B cell (primary cell): ENCODE measurements around the gene NR6A1. TPM values are rescaled to one million over a fixed set of nuclear protein-coding genes. Genes with fewer than 3 reads are reported as not detected.

Source experiments
- ATAC-seq: fragments of 200-7000 bp; cut with Tn5 transposase; one replicate; pipeline ENCODE4 v1.10.0; 2021; ENCODE audit warnings: low read depth, mild to moderate bottlenecking, moderate number of reproducible peaks, moderate library complexity
- CTCF ChIA-PET: fragments of 350-600 bp; sonication (Branson Sonifier 250); formaldehyde crosslinking; loops from one replicate; lab custom pipeline; 2021; ENCODE audit warnings: antibody characterized with exemption, inconsistent platforms; lab: Charles Lee
- POLR2A ChIA-PET: fragments of 350-600 bp; sonication (Branson Sonifier 250); formaldehyde crosslinking; loops from one replicate; lab custom pipeline; 2021; ENCODE audit warnings: antibody characterized with exemption; lab: Charles Lee
- DNase-seq: peaks from one replicate; pipeline ENCODE4 v3.0.0; 2013
- H2AFZ ChIP-seq: 2 replicates; pipeline ENCODE4 v1.6.1; 2012; ENCODE audit warnings: mild to moderate bottlenecking, low read depth, low read length; ENCODE audit not compliant: insufficient read depth, poor library complexity, severe bottlenecking
- H3K27ac ChIP-seq, 2 donors: 1 replicate in 1 of 2; 2 replicates in 1 of 2; pipeline ENCODE4 v1.5.1; 2012 to 2013; ENCODE audit warnings: low read length in 2 of 2, mild to moderate bottlenecking in 2 of 2, moderate library complexity in 1 of 2
- H3K27me3 ChIP-seq, 4 experiments: fragments of 200-600 bp in 1 of 4; sonication (generic) in 1 of 4; replicated peaks in 1 of 4; 1 replicate in 2 of 4; 2 replicates in 2 of 4; pipeline versions ENCODE4 v1.6.1 to v1.7.0; 2013 to 2016; ENCODE audit warnings: low read length in 3 of 4, mild to moderate bottlenecking in 2 of 4, mixed read lengths in 1 of 4, moderate library complexity in 1 of 4; ENCODE audit not compliant: insufficient read depth in 4 of 4, control insufficient read depth in 3 of 4; ENCODE audit errors: control extremely low read depth in 1 of 4
- H3K36me3 ChIP-seq, 2 experiments: replicated peaks in 1 of 2; 1 replicate in 1 of 2; 2 replicates in 1 of 2; pipeline versions ENCODE4 v1.6.1 to v1.7.1; 2013; ENCODE audit warnings: low read length in 1 of 2; ENCODE audit not compliant: insufficient read depth in 2 of 2, control insufficient read depth in 1 of 2; ENCODE audit errors: control extremely low read depth in 1 of 2, extremely low read depth in 1 of 2
- H3K4me1 ChIP-seq, 2 donors: fragments of 200-600 bp in 1 of 2; sonication (generic) in 1 of 2; 1 replicate in 1 of 2; 2 replicates in 1 of 2; pipeline versions ENCODE4 v1.5.1 to v1.6.1; 2013 to 2017; ENCODE audit warnings: low read length in 2 of 2; ENCODE audit not compliant: control insufficient read depth in 2 of 2, insufficient read depth in 2 of 2
- H3K4me2 ChIP-seq: replicated peaks from 2 replicates; pipeline ENCODE3; 2012; ENCODE audit warnings: mild to moderate bottlenecking, low read depth, low read length; ENCODE audit not compliant: poor library complexity, severe bottlenecking
- H3K4me3 ChIP-seq, 5 experiments: fragments of 200-600 bp in 1 of 5; sonication (generic) in 1 of 5; 1 replicate in 3 of 5; 2 replicates in 2 of 5; pipeline versions ENCODE4 v1.5.1 to v1.7.0; 2011 to 2016; ENCODE audit warnings: low read length in 4 of 5, mild to moderate bottlenecking in 4 of 5, low read depth in 2 of 5, control low read depth in 1 of 5, moderate library complexity in 1 of 5; ENCODE audit not compliant: insufficient read depth in 1 of 5; ENCODE audit errors: control extremely low read depth in 1 of 5, extremely low read depth in 1 of 5
- H3K79me2 ChIP-seq: fragments of 200-600 bp; sonication (generic); one replicate; pipeline ENCODE4 v1.6.0; 2016; ENCODE audit warnings: low read length; ENCODE audit not compliant: control insufficient read depth, insufficient read depth
- H3K9ac ChIP-seq: fragments of 200-600 bp; sonication (generic); 2 replicates; pipeline ENCODE4 v1.6.1; 2017; ENCODE audit warnings: mild to moderate bottlenecking, low read length, moderate library complexity
- H3K9me3 ChIP-seq, 3 donors: one replicate each; pipeline versions ENCODE4 v1.6.1 to v1.7.1; 2013; ENCODE audit warnings: low read length in 2 of 3; ENCODE audit not compliant: control insufficient read depth in 2 of 3, insufficient read depth in 1 of 3; ENCODE audit errors: control extremely low read depth in 1 of 3
- H4K20me1 ChIP-seq: 2 replicates; pipeline ENCODE4 v1.6.0; 2012; ENCODE audit warnings: mild to moderate bottlenecking, low read length; ENCODE audit not compliant: insufficient read depth, control insufficient read depth, poor library complexity, severe bottlenecking
- H3K27ac Mint-ChIP-seq: one replicate; pipeline ENCODE4 v1.8.0; 2021; ENCODE audit warnings: mixed read lengths
- H3K27me3 Mint-ChIP-seq: one replicate; pipeline ENCODE4 v1.8.0; 2021; ENCODE audit warnings: mixed read lengths
- H3K4me1 Mint-ChIP-seq: one replicate; pipeline ENCODE4 v1.8.0; 2021; ENCODE audit warnings: mixed read lengths
- H3K4me3 Mint-ChIP-seq: one replicate; pipeline ENCODE4 v1.8.0; 2021; ENCODE audit warnings: mixed read lengths
- H3K9me3 Mint-ChIP-seq: one replicate; pipeline ENCODE4 v1.8.0; 2022; ENCODE audit warnings: mixed read lengths; ENCODE audit not compliant: insufficient read depth
- CTCF ChIP-seq: fragments of 200-600 bp; IDR thresholded peaks from one replicate; pipeline ENCODE4 v1.8.0; 2022; ENCODE audit warnings: antibody characterized with exemption, mild to moderate bottlenecking
- EZH2 ChIP-seq: IDR thresholded peaks from 2 replicates; pipeline ENCODE4 v1.6.1; 2012; ENCODE audit warnings: borderline replicate concordance, low read depth, mild to moderate bottlenecking, moderate library complexity, low read length; ENCODE audit not compliant: insufficient read depth, poor library complexity, severe bottlenecking
- WGBS: methylation state at CpG from one replicate; pipeline ENCODE4 v1.1.5; 2013; ENCODE audit warnings: missing lambda C conversion rate; ENCODE audit not compliant: insufficient coverage; 5-methylcytosine and 5-hydroxymethylcytosine counted together
- intact Hi-C: fragments of 100-400 bp; cut with micrococcal nuclease; formaldehyde crosslinking; loops from one replicate; pipeline ENCODE4 v1.10.0; 2022
- polyA plus RNA-seq: library from polyadenylated mRNA; depleted of rRNA; stranded (reverse); fragments of >200 nt; gene quantifications from 2 replicates; pipeline ENCODE4 v1.2.3, GENCODE V29; 2012
- total RNA-seq, 2 donors: library from RNA; stranded (reverse); fragments of 120-200 nt in 1 of 2; gene quantifications; 1 replicate in 1 of 2; 2 replicates in 1 of 2; pipeline versions ENCODE4 v1.2.3 to v1.2.4, GENCODE V29; 2013 to 2022

Gene NR6A1
- total and polyA plus RNA-seq, 2 donors (not counting 1 experiment from before 2014, with no cell fraction given) = 0.09 to 0.67 TPM

DNA sequence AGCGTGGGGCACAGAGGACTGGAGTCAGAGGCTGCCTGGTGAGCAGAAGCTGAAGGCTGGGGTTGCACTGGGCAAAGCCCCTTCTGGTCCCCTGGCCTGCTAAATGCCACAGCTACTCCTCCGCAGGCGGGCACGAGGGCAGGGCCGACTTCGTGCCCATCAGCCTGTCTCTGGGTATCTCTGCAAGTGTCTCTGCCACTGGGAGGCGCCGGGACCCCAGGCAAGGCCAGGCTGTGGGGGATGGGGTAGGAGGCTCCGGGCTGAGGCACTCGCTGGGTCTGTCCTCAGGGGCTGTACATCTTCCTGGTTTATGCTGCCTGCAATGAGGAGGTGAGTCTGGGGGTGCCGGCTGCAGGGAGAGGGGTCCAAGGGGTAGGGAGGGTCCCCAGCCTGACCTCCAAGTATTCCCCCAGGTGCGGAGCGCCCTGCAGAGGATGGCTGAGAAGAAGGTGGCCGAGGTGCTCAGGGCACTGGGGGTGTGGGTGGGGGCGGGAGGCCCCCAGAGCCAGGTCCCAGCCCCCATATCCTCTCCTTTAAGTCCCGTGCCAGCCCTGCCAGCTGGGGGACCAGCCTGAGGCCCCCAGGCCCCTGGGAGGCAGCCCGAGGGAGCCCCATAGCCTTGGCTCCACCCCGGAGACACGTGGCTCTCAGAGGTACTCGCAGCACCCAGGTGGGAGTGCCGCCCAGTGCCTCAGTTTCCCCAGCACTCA is 295.8 kb downstream of the NR6A1 start:
- Histone ChIP-seq H3K27me3 (peaks cover 0 to 38% (median 8%) of the 10 kb centered on the region in 4 experiments), H3K79me2 (no peaks in the 10 kb centered on the region), H3K4me1 (peaks cover 0 to 5% of the 10 kb centered on the region in 2 donors), H3K9ac (no peak overlapping the region), H3K4me3 (no peak overlapping the region), H3K27ac (no peak overlapping the region), H3K36me3 (no peaks in the 10 kb centered on the region), H4K20me1 (no peaks in the 10 kb centered on the region), H2AFZ (no peak overlapping the region), H3K9me3 (peaks cover 0 to 4% (median 0%) of the 10 kb centered on the region in 3 donors), H3K4me2 (no peak overlapping the region)
- Mint-ChIP-seq H3K27ac (no peak overlapping the region), H3K27me3 (peaks cover 17% of the 10 kb centered on the region), H3K9me3 (no peaks in the 10 kb centered on the region), H3K4me1 (no peaks in the 10 kb centered on the region), H3K4me3 (no peak overlapping the region)
- DNase-seq = no peak
- no peak for ATAC-seq
- ChIA-PET POLR2A (no interaction called here), CTCF (no interaction called here)
- intact Hi-C loops = no loop called here
- WGBS = 80% methylated on average over 16 of the region's 21 CpGs
- TF ChIP-seq CTCF (no peak), EZH2 (no peak)

DNA sequence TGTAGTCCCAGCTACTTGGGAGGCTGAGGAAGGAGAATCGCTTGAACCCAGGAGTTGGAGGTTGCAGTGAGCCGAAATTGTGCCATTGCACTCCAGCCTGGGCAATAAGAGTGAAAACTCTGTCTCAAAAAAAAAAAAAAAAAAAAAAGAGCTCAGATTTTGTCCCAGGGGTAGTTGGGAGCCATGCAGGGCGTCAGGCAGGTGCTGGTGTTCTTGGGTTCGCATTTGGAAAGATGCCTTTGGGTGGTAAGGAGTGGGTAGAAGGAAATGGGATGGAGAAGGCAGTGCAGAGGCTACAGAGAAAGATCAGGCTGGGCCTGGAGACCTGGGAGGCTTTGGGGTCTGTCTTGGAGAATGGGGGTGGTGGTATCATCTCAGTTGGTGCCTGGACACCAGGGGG is 297.0 kb downstream of the NR6A1 start:
- no peak overlapping the region for H3K4me2 ChIP-seq
- 84% methylated on average over 3 of the region's 4 CpGs for WGBS

More for the DNA sequence above, 297.0 kb downstream of the NR6A1 start:
- H3K27ac Mint-ChIP-seq = no peak overlapping the region
- ATAC-seq = no peak
- Histone ChIP-seq H2AFZ (no peak overlapping the region), H3K27me3 (peaks cover 0 to 33% (median 8%) of the 10 kb centered on the region in 4 experiments), H3K79me2 (no peaks in the 10 kb centered on the region), H3K9me3 (peaks cover 0 to 4% (median 0%) of the 10 kb centered on the region in 3 donors), H3K4me3 (no peak overlapping the region), H4K20me1 (no peaks in the 10 kb centered on the region), H3K9ac (no peak overlapping the region), H3K27ac (no peak overlapping the region), H3K36me3 (no peaks in the 10 kb centered on the region), H3K4me1 (peaks cover 0 to 5% of the 10 kb centered on the region in 2 donors)
- TF ChIP-seq CTCF = no peak
- H3K27me3 Mint-ChIP-seq = peaks cover 12% of the 10 kb centered on the region
- H3K4me1 Mint-ChIP-seq = no peaks in the 10 kb centered on the region
- ChIA-PET CTCF (interaction anchor here (1.3 kb wide), 1 partner anchor 11 kb away, joined by 5 read pairs; no protein-coding TSS in a partner anchor), POLR2A (no interaction called here)
- DNase-seq = no peak
- H3K4me3 Mint-ChIP-seq = no peak overlapping the region
- H3K9me3 Mint-ChIP-seq = no peaks in the 10 kb centered on the region
- intact Hi-C loops = no loop called here
